GM19438 (cell line): ENCODE measurements around the gene BMPR1A.
"Not testable (repeated sequence)": the region's sequence is repeated elsewhere in the genome, so short reads cannot be mapped to it uniquely, and the experiment has no call there.

Source experiments
- ATAC-seq: cut with Tn5 transposase; IDR thresholded peaks from one replicate; pipeline ENCODE4 v1.9.1; 2021; ENCODE audit warnings: low read depth; ENCODE audit not compliant: unreplicated experiment

Gene BMPR1A

DNA sequence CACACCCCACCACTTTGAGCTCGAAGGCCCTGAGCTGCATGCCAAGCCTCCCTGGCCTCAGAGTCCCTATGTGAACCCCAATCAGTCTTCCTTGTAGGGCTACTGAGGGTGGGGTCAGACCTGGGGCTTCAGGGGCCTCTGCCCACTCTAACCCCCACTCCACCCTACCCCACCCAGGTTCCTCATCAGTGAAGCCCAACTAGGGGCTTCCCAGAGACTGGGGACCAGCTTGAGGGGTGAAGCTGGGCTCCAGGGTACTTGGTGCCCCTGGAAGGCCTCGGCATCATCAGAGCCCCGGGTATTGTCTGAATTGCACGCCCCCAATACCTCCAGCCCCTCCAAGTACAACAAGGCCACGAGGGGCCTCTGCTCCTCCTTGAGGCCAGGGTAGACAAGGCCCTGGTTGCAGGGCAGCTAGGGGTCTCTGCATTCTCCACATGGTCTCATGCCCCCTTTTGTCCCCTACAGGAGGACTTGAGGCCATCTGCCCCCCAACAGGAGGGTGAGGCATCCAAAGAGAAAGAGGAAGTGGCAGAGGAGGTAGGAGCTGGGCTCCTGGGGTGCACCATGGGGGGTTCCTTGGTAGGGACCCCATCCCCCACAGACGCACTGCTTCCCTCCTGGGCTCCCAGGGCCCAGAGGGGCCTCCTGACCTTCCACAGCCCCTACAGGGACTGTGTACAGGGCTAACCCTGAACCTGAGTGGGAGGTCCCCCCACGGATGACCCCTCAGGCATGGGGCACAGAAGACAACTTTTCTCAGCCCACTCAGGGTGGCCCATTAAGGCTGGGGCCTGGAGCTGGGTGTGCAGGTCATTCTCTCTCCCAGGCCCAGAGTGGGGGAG, 205.9 kb downstream of the BMPR1A start:
- ATAC-seq = no peak

- ATAC-seq = no peak
Observed at GRCh38 chr10:86962981-86963310, 206.5 kb downstream of the BMPR1A start.

DNA sequence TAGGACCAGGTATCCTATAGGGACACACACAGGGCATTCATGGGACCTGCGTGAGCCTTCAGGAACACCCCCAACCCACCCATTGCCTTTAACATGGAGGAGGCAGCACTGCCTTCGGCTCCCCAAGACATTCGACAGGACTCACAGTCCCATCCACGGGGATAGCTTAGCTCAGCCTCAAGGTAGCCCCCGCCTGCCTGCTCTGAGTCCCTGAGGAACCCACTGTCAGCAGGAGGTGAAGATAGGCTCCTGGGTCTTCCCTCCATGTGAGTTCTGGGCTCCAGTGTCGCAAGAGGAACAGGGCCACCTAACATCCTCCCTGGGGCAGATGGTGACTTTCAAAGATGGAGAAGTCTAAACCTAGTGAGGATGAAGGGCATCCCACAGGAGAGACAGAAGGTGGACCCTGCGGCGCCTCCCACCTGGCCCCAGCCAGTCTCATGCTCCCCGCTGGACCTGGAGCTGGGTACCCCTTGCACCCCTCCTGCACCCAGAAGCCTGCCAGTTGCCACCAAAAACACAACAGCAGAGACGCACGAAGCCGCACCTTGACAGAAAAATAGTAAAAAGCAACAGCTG, 207.0 kb downstream of the BMPR1A start:
- no peak for ATAC-seq

DNA sequence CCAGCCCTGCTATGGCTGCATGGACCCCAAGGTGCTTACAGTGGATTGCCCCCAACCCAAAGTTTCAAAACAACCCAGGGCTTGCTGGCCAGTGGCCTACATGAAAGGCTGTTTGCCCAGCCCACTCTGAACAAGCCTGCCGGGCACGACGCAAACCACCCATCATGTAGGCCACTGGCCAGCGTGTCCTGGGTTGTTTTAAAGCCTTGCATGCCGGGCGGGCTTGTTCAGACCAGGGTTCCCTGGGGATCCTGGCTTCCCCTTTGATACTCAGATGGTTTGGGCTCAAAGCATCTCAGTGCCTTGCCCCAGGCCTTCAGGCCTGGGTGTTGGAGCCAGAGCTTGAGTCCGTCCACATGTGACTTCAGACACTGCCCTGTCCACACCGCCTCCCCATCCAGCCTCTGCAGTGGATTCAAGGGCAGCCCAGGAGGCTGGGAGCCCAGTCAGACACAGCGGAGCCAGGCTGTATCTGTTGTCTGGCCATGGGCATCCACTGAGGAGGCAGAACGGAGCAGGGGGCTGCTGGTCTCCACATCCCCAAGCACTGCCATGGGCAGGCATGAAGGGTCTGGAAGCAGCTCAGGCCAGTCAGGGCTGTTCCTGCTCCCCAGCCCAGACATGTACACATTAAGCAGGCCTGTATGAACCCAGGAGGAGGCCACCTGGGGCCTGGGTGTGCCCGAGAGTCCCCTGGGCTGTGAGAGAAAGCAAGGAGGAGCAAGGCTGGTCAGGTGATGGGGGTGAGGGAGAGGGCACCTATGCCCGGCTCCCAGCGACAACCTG, 207.8 kb downstream of the BMPR1A start:
- ATAC-seq = no peak

DNA sequence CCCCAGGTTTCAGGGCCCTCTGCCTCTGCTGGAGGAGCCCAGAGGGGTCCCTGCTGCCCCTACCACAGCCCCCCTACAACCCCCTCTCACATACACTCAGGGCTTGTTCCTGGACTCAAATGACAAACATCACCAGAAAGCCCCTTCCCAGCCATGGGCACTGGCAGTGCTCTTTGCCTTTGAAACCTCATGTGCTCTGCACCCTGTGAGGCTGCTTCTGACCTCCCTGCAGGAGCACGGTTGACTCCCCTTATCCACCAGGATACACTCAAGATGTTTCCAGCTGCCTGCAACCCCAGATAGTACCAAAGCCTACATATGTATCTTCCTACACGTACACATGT, 208.4 kb downstream of the BMPR1A start:
- no peak for ATAC-seq

- ATAC-seq = peak; percentile 42
Observed at GRCh38 chr10:86965986-86966654, 209.7 kb downstream of the BMPR1A start.

DNA sequence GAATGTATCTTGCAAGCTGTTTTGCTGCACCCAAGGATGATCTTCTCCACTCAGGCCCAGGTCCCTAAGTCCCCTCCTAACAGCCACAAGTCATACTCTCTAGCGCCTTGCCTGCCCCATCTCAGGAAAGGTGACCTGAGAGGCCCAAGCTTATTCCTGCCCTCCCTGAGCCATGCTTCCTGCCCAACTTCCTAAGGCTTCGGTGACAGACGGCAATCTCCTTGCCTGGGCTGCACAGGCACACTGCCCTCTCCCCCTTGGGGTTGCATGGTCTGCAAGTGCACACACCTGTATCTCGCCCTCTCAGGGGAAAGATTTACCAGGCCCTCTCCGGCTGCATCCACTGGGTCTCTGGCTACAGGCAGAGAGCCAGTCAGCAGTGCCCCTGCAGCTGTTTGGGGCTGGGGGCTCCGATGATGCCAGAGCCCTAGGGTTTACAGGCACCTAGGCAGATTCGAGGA, 211.1 kb downstream of the BMPR1A start:
- ATAC-seq = no peak

DNA sequence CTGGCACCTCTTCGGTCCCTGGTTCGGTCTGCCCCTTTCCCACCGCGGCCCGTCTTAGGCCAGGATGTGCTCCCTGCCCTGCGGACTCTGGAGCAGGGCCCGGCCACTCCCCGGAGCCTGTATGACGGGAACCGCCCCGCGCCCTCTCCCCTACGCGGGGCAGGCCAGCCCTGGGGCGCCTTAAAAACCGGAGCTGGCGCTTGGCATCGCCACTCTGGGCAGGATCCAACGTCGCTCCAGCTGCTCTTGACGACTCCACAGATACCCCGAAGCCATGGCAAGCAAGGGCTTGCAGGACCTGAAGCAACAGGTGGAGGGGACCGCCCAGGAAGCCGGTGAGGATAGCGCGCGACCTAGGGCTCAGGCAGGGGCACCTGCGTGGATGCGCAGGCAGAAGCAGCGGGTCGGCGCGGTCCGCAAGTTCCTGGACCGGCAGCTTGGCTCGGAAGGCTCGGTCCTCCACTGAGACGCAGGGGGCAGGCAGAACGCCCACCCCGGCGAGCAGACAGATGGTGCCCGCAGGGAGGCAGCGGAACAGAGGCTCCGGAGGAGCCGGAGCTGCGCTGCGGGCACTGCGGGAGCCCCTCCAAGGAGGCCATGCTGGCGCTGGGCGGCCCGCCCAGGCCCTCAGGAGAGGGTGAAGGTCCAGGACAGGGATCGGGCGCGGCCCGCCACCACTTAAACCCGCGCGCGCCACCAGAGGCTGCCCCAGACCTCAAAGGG, 212.0 kb downstream of the BMPR1A start, which contains the start of gene ADIRF:
TSS of gene ADIRF (plus strand) at position 212 of the 723 bp plus-strand sequence. CDS start at position 275, 63 bp downstream.
- ATAC-seq = no peak

- ATAC-seq = no peak
Observed at GRCh38 chr10:86968994-86969355, 212.6 kb downstream of the BMPR1A start.

DNA sequence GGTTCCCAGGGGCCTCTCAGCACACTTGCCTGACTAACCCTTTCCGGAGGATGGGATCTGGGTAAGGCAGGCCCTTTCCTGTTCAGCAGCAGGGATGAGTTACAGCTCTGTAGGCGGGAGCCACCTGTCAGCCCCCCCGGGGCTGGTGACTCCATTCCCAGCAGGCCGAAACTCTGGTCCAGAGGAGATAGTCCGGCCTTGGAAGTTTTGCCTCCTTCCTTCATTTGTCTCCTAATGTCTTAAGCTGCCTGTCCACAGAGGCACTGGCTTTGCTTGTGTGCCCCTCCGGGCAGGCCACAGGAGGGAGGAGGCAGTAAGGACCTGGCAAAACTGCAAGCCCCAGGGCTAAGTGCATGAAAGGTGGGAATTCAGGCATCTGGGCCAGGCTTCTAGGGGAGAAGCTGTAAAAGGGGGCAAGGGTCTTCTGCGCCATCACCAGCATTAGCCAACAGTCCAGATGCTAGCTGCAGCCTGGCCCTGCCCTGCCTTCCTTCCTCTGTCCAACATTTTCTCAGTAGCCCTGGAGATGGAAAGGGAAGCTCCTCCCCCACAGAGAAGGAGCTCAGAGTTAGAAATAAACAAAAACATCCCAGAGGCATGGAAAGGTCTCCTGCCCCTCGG, 213.1 kb downstream of the BMPR1A start:
- no peak for ATAC-seq

DNA sequence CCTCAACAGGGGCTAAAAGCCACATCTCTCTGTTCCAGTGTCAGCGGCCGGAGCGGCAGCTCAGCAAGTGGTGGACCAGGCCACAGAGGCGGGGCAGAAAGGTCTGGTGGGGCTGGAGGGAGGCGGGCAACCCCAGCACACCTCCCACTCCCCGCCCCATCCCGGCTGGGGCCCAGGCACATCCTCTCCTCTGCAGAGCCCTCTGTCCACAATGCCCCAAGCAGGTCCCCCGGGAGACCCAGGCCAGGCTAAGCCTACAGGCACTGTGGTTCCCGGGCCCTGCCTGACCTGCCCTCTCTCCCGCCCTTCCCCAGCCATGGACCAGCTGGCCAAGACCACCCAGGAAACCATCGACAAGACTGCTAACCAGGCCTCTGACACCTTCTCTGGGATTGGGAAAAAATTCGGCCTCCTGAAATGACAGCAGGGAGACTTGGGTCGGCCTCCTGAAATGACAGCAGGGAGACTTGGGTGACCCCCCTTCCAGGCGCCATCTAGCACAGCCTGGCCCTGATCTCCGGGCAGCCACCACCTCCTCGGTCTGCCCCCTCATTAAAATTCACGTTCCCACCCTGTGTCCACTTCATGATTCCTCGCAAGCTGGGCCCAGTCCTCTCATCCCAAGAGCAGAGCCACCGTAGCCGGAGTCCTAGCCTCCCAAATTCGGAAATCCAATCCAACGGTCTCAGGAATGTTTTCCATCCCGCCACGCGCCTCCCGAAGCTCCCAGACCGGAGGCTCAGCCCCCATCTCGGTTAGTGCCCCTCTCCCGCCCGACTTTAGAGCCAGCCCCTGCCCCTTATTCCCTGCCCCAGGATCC, 214.0 kb downstream of the BMPR1A start:
- ATAC-seq = no peak

DNA sequence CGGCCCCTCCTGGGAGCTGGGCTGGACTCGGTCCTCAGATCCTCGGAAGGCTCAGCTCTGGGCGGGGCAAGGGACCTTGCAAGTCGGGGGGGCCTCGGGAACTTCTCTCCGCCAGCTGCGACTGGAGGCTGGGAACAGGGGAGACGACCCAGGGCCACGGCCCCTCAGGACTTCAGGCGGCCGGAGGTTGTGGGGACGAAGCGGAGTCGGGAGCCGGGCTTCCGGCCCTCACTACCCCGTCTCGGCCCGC, 214.5 kb downstream of the BMPR1A start:
- ATAC-seq = no peak

- ATAC-seq = peak; percentile 53
Observed at GRCh38 chr10:86971232-86971991, 215.0 kb downstream of the BMPR1A start.

- no peak for ATAC-seq
Observed at GRCh38 chr10:86972613-86973380, 216.4 kb downstream of the BMPR1A start.

GRCh38 chr10:86974484-86974883, 218.1 kb downstream of the BMPR1A start:
- no peak for ATAC-seq

GRCh38 chr10:86976362-86977056, 220.1 kb downstream of the BMPR1A start:
- ATAC-seq = no peak

GRCh38 chr10:86978457-86978856, 222.0 kb downstream of the BMPR1A start:
- ATAC-seq = not testable (repeated sequence)
